ENCODE data around the gene PKD1L1.
A peak's percentile ranks its signal among the peaks of the same experiment; 100 is the strongest.
"Not testable (repeated sequence)": the region's sequence is repeated elsewhere in the genome, so short reads cannot be mapped to it uniquely, and the experiment has no call there.

The PKD1L1 gene

DNA sequence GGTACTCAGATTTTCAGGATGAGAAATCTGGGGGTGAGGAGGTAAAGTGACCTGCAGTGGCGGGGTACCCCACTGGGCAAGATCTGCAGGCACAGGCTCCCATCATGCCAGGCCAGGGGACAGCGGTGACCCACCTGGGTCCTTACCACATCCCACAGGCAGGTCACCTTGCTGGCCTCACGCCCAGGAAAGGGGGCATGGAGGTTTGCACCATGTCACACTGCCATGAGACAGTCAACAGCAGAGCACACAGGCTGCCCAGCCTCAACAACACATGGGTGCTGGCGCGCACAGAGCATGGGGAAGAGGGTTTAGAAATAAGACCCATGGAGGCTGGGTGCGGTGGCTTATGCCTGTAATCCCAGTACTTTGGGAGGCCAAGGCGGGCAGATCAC, 914 bp downstream of the PKD1L1 start:
- Mint-ChIP-seq H3K36me3 (ENCODE audit: low read depth) (no peaks in the 10 kb centered on the region), H3K27ac (no peak overlapping the region), H3K27me3 (ENCODE audit: low read depth) (no peaks in the 10 kb centered on the region), H3K9me3 (no peaks in the 10 kb centered on the region), H3K4me3 (no peak overlapping the region), H3K4me1 (ENCODE audit: low read depth) (peaks cover 13% of the 10 kb centered on the region)
- no peak for DNase-seq (ENCODE audit: low spot score)

GRCh38 chr7:47946581-47947354, 1.5 kb downstream of the PKD1L1 start:
- Mint-ChIP-seq H3K4me3 (no peak overlapping the region), H3K27ac (no peak overlapping the region), H3K36me3 (ENCODE audit: low read depth) (no peaks in the 10 kb centered on the region), H3K27me3 (ENCODE audit: low read depth) (no peaks in the 10 kb centered on the region), H3K9me3 (no peaks in the 10 kb centered on the region), H3K4me1 (ENCODE audit: low read depth) (peaks cover 11% of the 10 kb centered on the region)
- no peak for DNase-seq (ENCODE audit: low spot score)

DNA sequence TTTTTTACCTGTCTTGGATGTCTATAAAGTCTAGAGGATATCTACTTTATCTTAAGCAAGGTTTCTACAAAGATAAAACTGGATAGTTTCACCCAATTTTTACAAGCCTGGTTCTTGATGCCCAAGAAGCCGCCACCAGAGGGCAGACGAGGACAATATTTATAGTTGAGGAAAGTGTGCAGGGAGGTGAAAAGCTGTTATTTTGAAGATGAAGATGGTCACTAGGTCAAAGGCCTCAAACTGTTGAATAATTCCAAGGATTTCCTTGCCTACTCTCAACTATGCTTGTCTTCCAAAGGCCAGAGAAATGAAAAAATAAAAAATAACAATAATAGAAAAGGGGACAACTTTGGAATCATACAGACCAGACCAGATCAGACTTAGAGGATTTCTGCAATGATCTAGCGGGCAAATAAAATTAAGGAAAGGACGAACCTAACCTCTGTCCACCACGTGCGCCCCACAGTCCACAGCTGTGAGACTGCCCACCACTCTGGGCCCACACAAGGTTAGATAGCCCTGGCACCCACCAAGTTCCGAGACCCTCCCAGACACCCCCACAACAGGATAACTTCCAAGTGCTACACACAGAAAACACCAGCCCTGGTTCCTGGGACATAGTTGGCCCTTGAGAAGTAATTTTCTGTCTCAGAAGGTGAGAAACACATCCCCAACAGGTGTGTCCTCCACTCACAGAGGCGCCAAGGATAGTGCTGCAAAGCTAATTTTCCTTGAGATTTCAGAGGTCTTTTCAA, 2.8 kb downstream of the PKD1L1 start:
- no peak overlapping the region for H3K27ac Mint-ChIP-seq
- H3K36me3 Mint-ChIP-seq (ENCODE audit: low read depth) = no peaks in the 10 kb centered on the region
- H3K9me3 Mint-ChIP-seq = no peaks in the 10 kb centered on the region
- H3K4me1 Mint-ChIP-seq (ENCODE audit: low read depth) = peaks cover 7% of the 10 kb centered on the region
- no peak overlapping the region for H3K4me3 Mint-ChIP-seq
- no peaks in the 10 kb centered on the region for H3K27me3 Mint-ChIP-seq (ENCODE audit: low read depth)
- peak; percentile 47 for DNase-seq (ENCODE audit: low spot score)

GRCh38 chr7:47944536-47945260, 3.6 kb downstream of the PKD1L1 start:
- Mint-ChIP-seq H3K4me3 (no peak overlapping the region), H3K9me3 (no peaks in the 10 kb centered on the region), H3K36me3 (ENCODE audit: low read depth) (no peaks in the 10 kb centered on the region), H3K27ac (no peak overlapping the region), H3K27me3 (ENCODE audit: low read depth) (no peaks in the 10 kb centered on the region), H3K4me1 (ENCODE audit: low read depth) (peaks cover 4% of the 10 kb centered on the region)
- no peak for DNase-seq (ENCODE audit: low spot score)

GRCh38 chr7:47943676-47944474, 4.4 kb downstream of the PKD1L1 start:
- peaks cover 6% of the 10 kb centered on the region for H3K4me1 Mint-ChIP-seq (ENCODE audit: low read depth)
- H3K4me3 Mint-ChIP-seq = no peak overlapping the region
- H3K9me3 Mint-ChIP-seq = no peaks in the 10 kb centered on the region
- H3K27ac Mint-ChIP-seq = no peak overlapping the region
- no peaks in the 10 kb centered on the region for H3K27me3 Mint-ChIP-seq (ENCODE audit: low read depth)
- no peak for DNase-seq (ENCODE audit: low spot score)
- H3K36me3 Mint-ChIP-seq (ENCODE audit: low read depth) = no peaks in the 10 kb centered on the region

DNA sequence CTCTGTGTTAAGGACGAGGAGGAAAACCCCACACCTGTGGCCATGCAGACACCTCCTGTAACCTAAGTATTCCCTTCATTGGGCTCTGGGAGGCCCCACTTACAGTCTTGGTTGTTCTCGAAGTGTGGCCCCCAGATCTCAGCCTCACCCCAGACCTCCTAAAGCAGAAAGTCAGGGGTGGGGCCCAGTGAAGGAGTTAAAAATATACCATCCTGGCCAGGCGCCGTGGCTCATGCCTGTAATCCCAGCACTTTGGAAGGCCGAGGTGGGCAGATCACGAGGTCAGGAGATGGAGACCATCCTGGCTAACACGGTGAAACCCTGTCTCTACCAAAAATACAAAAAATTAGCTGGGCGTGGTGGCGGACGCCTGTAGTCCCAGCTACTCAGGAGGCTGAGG, 5.6 kb downstream of the PKD1L1 start:
- H3K9me3 Mint-ChIP-seq; H3K36me3 Mint-ChIP-seq (ENCODE audit: low read depth); H3K27ac Mint-ChIP-seq; DNase-seq (ENCODE audit: low spot score); H3K27me3 Mint-ChIP-seq (ENCODE audit: low read depth); H3K4me3 Mint-ChIP-seq: not testable (repeated sequence)
- peaks cover 14% of the 10 kb centered on the region for H3K4me1 Mint-ChIP-seq (ENCODE audit: low read depth)

DNA sequence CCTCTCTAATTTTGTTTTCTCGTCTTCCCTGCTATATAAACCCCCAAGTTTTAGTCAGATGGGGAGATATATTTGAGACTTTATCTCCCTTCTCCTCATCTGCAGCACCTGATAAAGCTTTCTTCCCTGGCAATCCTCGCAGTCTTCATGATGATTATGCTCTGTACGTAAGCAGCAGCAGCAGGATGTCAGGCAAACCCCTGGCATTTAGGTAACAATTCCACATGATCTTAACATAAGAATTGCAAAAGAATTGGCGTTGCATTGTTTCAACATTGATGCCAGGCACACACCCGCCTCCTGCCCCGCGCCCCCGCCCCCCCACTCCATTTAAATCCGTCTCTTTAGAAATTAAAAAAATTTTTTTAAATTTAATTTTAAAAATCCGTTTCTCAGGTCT, 6.1 kb downstream of the PKD1L1 start:
- Mint-ChIP-seq H3K27me3 (ENCODE audit: low read depth) (no peaks in the 10 kb centered on the region), H3K9me3 (no peaks in the 10 kb centered on the region), H3K4me3 (no peak overlapping the region), H3K36me3 (ENCODE audit: low read depth) (no peaks in the 10 kb centered on the region), H3K4me1 (ENCODE audit: low read depth) (peaks cover 20% of the 10 kb centered on the region), H3K27ac (no peak overlapping the region)
- DNase-seq (ENCODE audit: low spot score) = no peak

DNA sequence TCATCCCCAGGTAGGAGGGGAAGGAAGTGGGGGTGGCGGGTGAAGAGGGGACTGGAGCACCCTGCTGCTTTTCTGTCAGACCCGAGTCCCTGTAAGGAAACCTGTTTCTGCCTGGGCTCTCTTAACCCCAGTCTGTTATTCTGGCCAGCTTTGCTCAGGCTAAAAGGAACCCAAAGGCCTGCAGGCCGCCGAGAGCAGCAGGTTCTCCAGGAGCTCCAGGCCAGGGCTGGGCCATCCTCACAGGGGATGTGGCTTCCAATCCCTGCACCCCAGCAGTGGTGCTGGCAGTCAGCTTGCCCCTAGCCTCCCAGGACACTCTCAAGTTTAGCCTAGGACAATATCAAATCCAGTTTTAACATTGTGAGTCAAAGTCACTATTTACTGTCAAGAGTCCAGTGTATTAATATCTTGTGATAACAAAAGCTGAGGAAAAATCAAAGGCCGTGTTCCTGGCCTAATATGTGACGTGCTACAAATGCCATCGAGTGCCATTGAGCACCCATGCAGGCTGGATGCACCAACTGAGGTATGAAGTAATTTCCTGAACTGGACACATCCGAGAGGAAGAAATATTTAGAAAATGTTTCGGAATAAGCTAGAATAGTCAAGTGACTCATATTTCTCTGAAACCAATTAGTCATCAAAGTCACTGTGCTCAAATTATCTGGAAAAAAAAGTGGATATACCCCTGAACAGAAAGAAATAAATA, 7.0 kb downstream of the PKD1L1 start:
- H3K27ac Mint-ChIP-seq = no peak overlapping the region
- no peaks in the 10 kb centered on the region for H3K9me3 Mint-ChIP-seq
- H3K4me3 Mint-ChIP-seq = no peak overlapping the region
- H3K4me1 Mint-ChIP-seq (ENCODE audit: low read depth) = peaks cover 18% of the 10 kb centered on the region
- H3K27me3 Mint-ChIP-seq (ENCODE audit: low read depth) = no peaks in the 10 kb centered on the region
- no peak for DNase-seq (ENCODE audit: low spot score)
- no peaks in the 10 kb centered on the region for H3K36me3 Mint-ChIP-seq (ENCODE audit: low read depth)

- no peak for DNase-seq (ENCODE audit: low spot score)
- H3K4me3 Mint-ChIP-seq = no peak overlapping the region
- H3K27me3 Mint-ChIP-seq (ENCODE audit: low read depth) = no peaks in the 10 kb centered on the region
- no peaks in the 10 kb centered on the region for H3K9me3 Mint-ChIP-seq
- no peaks in the 10 kb centered on the region for H3K36me3 Mint-ChIP-seq (ENCODE audit: low read depth)
- H3K27ac Mint-ChIP-seq = no peak overlapping the region
- peaks cover 17% of the 10 kb centered on the region for H3K4me1 Mint-ChIP-seq (ENCODE audit: low read depth)
Measured at GRCh38 chr7:47940088-47941013, 7.9 kb downstream of the PKD1L1 start.

DNA sequence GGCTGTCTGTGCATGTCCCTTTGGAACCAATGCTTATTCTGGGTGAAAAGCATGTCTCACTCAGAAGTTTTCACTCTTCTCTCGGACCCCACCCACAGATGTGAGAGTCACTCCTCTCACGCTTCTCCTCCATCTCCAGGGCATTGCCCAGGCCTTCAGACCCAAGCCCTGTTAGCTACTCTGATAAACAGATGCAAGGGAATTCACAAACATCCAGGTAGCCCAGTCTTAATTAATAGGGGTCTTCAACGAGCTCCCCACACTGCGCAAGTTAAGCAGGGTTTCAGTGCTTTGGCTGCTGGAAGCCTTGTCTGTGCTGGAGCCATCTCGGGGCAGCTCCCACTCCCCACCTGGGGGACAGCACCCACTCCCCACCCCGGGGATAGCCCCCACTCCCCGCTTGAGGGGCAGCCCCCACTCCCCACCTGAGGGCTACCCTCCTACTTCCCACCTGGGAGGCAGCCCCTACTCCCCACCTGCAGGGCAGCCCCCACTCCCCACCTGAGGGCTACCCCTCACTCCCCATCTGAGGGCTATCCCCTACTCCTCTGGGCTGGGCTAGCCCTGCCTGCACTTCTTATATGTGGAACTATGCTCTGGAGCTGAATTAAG, 8.7 kb downstream of the PKD1L1 start:
- no peaks in the 10 kb centered on the region for H3K27me3 Mint-ChIP-seq (ENCODE audit: low read depth)
- H3K9me3 Mint-ChIP-seq = no peaks in the 10 kb centered on the region
- no peaks in the 10 kb centered on the region for H3K36me3 Mint-ChIP-seq (ENCODE audit: low read depth)
- no peak overlapping the region for H3K4me3 Mint-ChIP-seq
- H3K27ac Mint-ChIP-seq = no peak overlapping the region
- no peak for DNase-seq (ENCODE audit: low spot score)
- peaks cover 16% of the 10 kb centered on the region for H3K4me1 Mint-ChIP-seq (ENCODE audit: low read depth)

DNA sequence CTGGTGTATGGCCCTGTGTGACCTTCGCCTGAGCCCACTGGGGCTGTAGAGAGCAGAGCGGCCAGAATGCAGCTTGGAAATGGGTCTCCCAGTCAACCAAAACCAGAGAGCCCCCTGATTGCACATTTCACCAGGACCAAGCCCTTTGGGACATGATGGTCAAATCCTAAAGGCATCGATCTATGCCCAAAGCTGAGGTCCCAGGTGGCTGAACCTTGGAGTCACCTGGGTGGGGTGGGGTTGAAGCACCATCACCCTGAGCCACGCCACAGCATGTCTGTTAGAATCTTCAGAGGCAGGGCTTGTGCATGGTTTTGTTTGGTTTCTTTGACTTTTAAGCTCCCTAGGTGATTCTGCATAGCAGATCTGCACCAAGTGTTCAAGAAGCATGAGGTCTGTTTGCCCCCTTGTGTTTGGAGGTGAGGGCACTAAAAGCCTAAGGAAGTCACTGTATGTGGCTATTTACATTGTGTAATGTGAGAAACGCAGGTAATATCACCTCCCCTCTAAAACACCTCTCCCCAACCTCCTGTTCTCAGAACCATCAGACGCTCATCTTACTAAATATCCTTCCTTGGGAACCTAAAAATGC, 9.6 kb downstream of the PKD1L1 start:
- no peak overlapping the region for H3K4me3 Mint-ChIP-seq
- H3K4me1 Mint-ChIP-seq (ENCODE audit: low read depth) = peaks cover 16% of the 10 kb centered on the region
- H3K9me3 Mint-ChIP-seq = no peaks in the 10 kb centered on the region
- no peaks in the 10 kb centered on the region for H3K36me3 Mint-ChIP-seq (ENCODE audit: low read depth)
- H3K27ac Mint-ChIP-seq = no peak overlapping the region
- no peak for DNase-seq (ENCODE audit: low spot score)
- H3K27me3 Mint-ChIP-seq (ENCODE audit: low read depth) = no peaks in the 10 kb centered on the region

Data from T-helper 2 cell treated with Interferon-gamma antibody and Interleukin-4, amounts not matched to agents 5 μg/mL and 100 μg/mL, for 36 hours (primary cell).